ENCODE results near the gene FAM170B. TPM values are rescaled to one million over a fixed set of nuclear protein-coding genes. Genes with fewer than 3 reads are reported as not detected.

Gene FAM170B
- total and polyA plus RNA-seq, 9 of the 15 experiments (the other 6 are each of a cell fraction or from before 2014, with no cell fraction given): 0.11 to 0.21 TPM; not detected in 7

DNA sequence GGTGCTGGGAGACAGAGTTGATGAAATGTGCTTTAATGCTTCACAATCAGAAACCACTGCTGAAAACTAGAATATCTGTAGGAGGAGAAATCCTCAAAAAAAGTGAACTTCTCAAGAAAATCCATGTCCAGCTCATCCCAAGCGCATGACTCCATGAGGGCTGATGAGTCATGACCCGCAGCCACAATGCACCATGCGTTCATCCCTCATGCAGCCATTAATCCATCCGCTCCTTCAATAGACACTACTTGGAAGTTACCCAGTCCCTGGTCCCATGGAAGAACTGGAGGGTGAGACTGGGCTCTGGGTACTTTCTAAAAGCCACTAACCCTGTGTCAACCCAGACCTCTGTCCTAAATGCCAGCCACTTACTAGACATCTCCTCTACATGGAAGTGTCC lies 29.9 kb upstream of the FAM170B start (continued):
- TF ChIP-seq, protein P1, sequence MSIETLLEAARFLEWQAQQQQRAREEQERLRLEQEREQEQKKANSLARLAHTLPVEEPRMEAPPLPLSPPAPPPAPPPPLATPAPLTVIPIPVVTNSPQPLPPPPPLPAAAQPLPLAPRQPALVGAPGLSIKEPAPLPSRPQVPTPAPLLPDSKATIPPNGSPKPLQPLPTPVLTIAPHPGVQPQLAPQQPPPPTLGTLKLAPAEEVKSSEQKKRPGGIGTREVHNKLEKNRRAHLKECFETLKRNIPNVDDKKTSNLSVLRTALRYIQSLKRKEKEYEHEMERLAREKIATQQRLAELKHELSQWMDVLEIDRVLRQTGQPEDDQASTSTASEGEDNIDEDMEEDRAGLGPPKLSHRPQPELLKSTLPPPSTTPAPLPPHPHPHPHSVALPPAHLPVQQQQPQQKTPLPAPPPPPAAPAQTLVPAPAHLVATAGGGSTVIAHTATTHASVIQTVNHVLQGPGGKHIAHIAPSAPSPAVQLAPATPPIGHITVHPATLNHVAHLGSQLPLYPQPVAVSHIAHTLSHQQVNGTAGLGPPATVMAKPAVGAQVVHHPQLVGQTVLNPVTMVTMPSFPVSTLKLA (conservative IDR thresholded peaks at IDR 0.05): 0 out of 4 replicates have a peak, but pooled peaks of 1 of the 2 experiments have one; percentile 5
- TF ChIP-seq, protein P2, sequence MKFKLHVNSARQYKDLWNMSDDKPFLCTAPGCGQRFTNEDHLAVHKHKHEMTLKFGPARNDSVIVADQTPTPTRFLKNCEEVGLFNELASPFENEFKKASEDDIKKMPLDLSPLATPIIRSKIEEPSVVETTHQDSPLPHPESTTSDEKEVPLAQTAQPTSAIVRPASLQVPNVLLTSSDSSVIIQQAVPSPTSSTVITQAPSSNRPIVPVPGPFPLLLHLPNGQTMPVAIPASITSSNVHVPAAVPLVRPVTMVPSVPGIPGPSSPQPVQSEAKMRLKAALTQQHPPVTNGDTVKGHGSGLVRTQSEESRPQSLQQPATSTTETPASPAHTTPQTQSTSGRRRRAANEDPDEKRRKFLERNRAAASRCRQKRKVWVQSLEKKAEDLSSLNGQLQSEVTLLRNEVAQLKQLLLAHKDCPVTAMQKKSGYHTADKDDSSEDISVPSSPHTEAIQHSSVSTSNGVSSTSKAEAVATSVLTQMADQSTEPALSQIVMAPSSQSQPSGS (CRISPR knock-in tag; IDR thresholded peaks at IDR 0.05): no peak
- TF ChIP-seq POLR2B (IDR thresholded peaks at IDR 0.05; ENCODE audit: low read depth, partially characterized antibody) (no peak), L3MBTL2 (IDR thresholded peaks at IDR 0.05) (peak; percentile 70)
- TF ChIP-seq, protein P3, sequence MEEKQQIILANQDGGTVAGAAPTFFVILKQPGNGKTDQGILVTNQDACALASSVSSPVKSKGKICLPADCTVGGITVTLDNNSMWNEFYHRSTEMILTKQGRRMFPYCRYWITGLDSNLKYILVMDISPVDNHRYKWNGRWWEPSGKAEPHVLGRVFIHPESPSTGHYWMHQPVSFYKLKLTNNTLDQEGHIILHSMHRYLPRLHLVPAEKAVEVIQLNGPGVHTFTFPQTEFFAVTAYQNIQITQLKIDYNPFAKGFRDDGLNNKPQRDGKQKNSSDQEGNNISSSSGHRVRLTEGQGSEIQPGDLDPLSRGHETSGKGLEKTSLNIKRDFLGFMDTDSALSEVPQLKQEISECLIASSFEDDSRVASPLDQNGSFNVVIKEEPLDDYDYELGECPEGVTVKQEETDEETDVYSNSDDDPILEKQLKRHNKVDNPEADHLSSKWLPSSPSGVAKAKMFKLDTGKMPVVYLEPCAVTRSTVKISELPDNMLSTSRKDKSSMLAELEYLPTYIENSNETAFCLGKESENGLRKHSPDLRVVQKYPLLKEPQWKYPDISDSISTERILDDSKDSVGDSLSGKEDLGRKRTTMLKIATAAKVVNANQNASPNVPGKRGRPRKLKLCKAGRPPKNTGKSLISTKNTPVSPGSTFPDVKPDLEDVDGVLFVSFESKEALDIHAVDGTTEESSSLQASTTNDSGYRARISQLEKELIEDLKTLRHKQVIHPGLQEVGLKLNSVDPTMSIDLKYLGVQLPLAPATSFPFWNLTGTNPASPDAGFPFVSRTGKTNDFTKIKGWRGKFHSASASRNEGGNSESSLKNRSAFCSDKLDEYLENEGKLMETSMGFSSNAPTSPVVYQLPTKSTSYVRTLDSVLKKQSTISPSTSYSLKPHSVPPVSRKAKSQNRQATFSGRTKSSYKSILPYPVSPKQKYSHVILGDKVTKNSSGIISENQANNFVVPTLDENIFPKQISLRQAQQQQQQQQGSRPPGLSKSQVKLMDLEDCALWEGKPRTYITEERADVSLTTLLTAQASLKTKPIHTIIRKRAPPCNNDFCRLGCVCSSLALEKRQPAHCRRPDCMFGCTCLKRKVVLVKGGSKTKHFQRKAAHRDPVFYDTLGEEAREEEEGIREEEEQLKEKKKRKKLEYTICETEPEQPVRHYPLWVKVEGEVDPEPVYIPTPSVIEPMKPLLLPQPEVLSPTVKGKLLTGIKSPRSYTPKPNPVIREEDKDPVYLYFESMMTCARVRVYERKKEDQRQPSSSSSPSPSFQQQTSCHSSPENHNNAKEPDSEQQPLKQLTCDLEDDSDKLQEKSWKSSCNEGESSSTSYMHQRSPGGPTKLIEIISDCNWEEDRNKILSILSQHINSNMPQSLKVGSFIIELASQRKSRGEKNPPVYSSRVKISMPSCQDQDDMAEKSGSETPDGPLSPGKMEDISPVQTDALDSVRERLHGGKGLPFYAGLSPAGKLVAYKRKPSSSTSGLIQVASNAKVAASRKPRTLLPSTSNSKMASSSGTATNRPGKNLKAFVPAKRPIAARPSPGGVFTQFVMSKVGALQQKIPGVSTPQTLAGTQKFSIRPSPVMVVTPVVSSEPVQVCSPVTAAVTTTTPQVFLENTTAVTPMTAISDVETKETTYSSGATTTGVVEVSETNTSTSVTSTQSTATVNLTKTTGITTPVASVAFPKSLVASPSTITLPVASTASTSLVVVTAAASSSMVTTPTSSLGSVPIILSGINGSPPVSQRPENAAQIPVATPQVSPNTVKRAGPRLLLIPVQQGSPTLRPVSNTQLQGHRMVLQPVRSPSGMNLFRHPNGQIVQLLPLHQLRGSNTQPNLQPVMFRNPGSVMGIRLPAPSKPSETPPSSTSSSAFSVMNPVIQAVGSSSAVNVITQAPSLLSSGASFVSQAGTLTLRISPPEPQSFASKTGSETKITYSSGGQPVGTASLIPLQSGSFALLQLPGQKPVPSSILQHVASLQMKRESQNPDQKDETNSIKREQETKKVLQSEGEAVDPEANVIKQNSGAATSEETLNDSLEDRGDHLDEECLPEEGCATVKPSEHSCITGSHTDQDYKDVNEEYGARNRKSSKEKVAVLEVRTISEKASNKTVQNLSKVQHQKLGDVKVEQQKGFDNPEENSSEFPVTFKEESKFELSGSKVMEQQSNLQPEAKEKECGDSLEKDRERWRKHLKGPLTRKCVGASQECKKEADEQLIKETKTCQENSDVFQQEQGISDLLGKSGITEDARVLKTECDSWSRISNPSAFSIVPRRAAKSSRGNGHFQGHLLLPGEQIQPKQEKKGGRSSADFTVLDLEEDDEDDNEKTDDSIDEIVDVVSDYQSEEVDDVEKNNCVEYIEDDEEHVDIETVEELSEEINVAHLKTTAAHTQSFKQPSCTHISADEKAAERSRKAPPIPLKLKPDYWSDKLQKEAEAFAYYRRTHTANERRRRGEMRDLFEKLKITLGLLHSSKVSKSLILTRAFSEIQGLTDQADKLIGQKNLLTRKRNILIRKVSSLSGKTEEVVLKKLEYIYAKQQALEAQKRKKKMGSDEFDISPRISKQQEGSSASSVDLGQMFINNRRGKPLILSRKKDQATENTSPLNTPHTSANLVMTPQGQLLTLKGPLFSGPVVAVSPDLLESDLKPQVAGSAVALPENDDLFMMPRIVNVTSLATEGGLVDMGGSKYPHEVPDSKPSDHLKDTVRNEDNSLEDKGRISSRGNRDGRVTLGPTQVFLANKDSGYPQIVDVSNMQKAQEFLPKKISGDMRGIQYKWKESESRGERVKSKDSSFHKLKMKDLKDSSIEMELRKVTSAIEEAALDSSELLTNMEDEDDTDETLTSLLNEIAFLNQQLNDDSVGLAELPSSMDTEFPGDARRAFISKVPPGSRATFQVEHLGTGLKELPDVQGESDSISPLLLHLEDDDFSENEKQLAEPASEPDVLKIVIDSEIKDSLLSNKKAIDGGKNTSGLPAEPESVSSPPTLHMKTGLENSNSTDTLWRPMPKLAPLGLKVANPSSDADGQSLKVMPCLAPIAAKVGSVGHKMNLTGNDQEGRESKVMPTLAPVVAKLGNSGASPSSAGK (IDR thresholded peaks at IDR 0.05): peak; percentile 79
- TF ChIP-seq, protein P4, sequence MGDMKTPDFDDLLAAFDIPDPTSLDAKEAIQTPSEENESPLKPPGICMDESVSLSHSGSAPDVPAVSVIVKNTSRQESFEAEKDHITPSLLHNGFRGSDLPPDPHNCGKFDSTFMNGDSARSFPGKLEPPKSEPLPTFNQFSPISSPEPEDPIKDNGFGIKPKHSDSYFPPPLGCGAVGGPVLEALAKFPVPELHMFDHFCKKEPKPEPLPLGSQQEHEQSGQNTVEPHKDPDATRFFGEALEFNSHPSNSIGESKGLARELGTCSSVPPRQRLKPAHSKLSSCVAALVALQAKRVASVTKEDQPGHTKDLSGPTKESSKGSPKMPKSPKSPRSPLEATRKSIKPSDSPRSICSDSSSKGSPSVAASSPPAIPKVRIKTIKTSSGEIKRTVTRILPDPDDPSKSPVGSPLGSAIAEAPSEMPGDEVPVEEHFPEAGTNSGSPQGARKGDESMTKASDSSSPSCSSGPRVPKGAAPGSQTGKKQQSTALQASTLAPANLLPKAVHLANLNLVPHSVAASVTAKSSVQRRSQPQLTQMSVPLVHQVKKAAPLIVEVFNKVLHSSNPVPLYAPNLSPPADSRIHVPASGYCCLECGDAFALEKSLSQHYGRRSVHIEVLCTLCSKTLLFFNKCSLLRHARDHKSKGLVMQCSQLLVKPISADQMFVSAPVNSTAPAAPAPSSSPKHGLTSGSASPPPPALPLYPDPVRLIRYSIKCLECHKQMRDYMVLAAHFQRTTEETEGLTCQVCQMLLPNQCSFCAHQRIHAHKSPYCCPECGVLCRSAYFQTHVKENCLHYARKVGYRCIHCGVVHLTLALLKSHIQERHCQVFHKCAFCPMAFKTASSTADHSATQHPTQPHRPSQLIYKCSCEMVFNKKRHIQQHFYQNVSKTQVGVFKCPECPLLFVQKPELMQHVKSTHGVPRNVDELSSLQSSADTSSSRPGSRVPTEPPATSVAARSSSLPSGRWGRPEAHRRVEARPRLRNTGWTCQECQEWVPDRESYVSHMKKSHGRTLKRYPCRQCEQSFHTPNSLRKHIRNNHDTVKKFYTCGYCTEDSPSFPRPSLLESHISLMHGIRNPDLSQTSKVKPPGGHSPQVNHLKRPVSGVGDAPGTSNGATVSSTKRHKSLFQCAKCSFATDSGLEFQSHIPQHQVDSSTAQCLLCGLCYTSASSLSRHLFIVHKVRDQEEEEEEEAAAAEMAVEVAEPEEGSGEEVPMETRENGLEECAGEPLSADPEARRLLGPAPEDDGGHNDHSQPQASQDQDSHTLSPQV (IDR thresholded peaks at IDR 0.05): peak; percentile 82

Data from K562 (cell line).